Activated CD4-positive, alpha-beta T cell treated with anti-CD3 and anti-CD28 coated beads, Interleukin-2, amount 10 ng/mL, durations not matched to agents 7 days and 5 days (primary cell): ENCODE measurements around the gene SAMD1. TPM values are rescaled to one million over a fixed set of nuclear protein-coding genes. Genes with fewer than 3 reads are reported as not detected.

Experiments used
- CTCF ChIA-PET: fragments of 350-600 bp; sonication (Branson Sonifier 250); formaldehyde crosslinking; loops from one replicate; lab custom pipeline; 2021; ENCODE audit warnings: antibody characterized with exemption; lab: Charles Lee
- POLR2A ChIA-PET: fragments of 350-600 bp; sonication (Branson Sonifier 250); formaldehyde crosslinking; loops from one replicate; lab custom pipeline; 2021; ENCODE audit warnings: antibody characterized with exemption; lab: Charles Lee
- DNase-seq: peaks from one replicate; pipeline ENCODE4 v3.0.0-alpha.2; 2020
- H3K27ac Mint-ChIP-seq: one replicate; pipeline ENCODE4 v1.8.0; 2021; ENCODE audit warnings: mild to moderate bottlenecking, moderate library complexity, mixed read lengths
- H3K27me3 Mint-ChIP-seq: one replicate; pipeline ENCODE4 v1.8.0; 2021; ENCODE audit warnings: mixed read lengths
- H3K36me3 Mint-ChIP-seq: one replicate; pipeline ENCODE4 v1.8.0; 2021; ENCODE audit warnings: low read depth, mixed read lengths
- H3K4me1 Mint-ChIP-seq: one replicate; pipeline ENCODE4 v1.8.0; 2021; ENCODE audit warnings: mixed read lengths
- H3K4me3 Mint-ChIP-seq: one replicate; pipeline ENCODE4 v1.8.0; 2021; ENCODE audit warnings: mild to moderate bottlenecking, moderate library complexity, mixed read lengths
- H3K9me3 Mint-ChIP-seq: one replicate; pipeline ENCODE4 v1.8.0; 2021; ENCODE audit warnings: mixed read lengths
- total RNA-seq, 2 experiments: library from RNA; stranded (reverse); gene quantifications; one replicate each; pipeline ENCODE4 v1.2.3, GENCODE V29; 2021

Gene SAMD1
- total RNA-seq, 2 experiments from 2014 or later: 80.7 to 84.5 TPM

- H3K9me3 Mint-ChIP-seq: no peaks in the 10 kb centered on the region
- H3K27ac Mint-ChIP-seq: peak overlapping the region; percentile 31
- H3K27me3 Mint-ChIP-seq: no peaks in the 10 kb centered on the region
- peaks cover 47% of the 10 kb centered on the region for H3K4me1 Mint-ChIP-seq
- CTCF ChIA-PET: interaction anchor here (1.2 to 3.2 kb wide), 5 partner anchors 11 to 39 kb away, joined by 3 to 15 read pairs (median 6); partner anchors contain the start of genes ASF1B and MISP3
- POLR2A ChIA-PET: no interaction called here
- DNase-seq: no peak
- no peaks in the 10 kb centered on the region for H3K36me3 Mint-ChIP-seq
- no peak overlapping the region for H3K4me3 Mint-ChIP-seq
These were observed 21.7 kb upstream of the SAMD1 start for GRCh38 chr19:14112051-14112808.

DNA sequence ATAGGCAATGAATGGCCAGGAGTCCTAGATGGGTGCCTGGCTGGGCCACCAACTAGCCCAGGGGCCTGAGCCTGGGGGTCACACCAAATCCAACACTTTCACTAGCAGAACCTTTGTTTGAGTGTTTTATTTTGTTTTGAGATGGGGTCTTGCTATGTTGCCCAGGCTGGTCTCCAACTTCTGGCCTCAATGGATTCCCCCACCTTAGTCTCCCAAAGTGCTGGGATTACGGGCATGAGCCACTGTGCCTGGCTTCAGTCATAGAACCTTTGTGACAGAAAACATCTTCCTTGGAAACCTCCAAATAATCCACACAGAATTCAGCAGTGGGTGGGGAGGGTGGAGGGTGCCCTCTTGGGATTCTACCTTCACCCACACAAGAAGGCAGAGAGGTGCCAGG, 20.9 kb upstream of the SAMD1 start:
- no peak overlapping the region for H3K4me3 Mint-ChIP-seq
- DNase-seq: no peak
- no peak overlapping the region for H3K27ac Mint-ChIP-seq
- H3K36me3 Mint-ChIP-seq: no peaks in the 10 kb centered on the region
- ChIA-PET POLR2A (no interaction called here), CTCF (interaction anchor here (1.4 kb wide), 1 partner anchor 20 kb away, joined by 3 read pairs; no protein-coding TSS in a partner anchor)
- H3K9me3 Mint-ChIP-seq: no peaks in the 10 kb centered on the region
- H3K4me1 Mint-ChIP-seq: peaks cover 41% of the 10 kb centered on the region
- no peaks in the 10 kb centered on the region for H3K27me3 Mint-ChIP-seq

GRCh38 chr19:14110650-14111049, 20.1 kb upstream of the SAMD1 start:
- Mint-ChIP-seq H3K27ac (no peak overlapping the region), H3K36me3 (peaks cover 3% of the 10 kb centered on the region), H3K4me3 (no peak overlapping the region), H3K9me3 (no peaks in the 10 kb centered on the region), H3K4me1 (peaks cover 33% of the 10 kb centered on the region), H3K27me3 (no peaks in the 10 kb centered on the region)
- POLR2A ChIA-PET: no interaction called here
- no peak for DNase-seq
- CTCF ChIA-PET: interaction anchor here (0.9 kb wide), 1 partner anchor 26 kb away, joined by 5 read pairs; the partner anchor contains the start of gene ASF1B

GRCh38 chr19:14107581-14108461, 17.3 kb upstream of the SAMD1 start:
- peaks cover 14% of the 10 kb centered on the region for H3K4me1 Mint-ChIP-seq
- CTCF ChIA-PET: interaction anchor here (1.1 to 3.4 kb wide), 2 partner anchors 12 to 29 kb away, joined by 3 to 9 read pairs; partner anchors contain the start of gene ASF1B
- no peaks in the 10 kb centered on the region for H3K9me3 Mint-ChIP-seq
- POLR2A ChIA-PET: no interaction called here
- H3K27ac Mint-ChIP-seq: no peak overlapping the region
- no peak for DNase-seq
- H3K4me3 Mint-ChIP-seq: no peak overlapping the region
- H3K36me3 Mint-ChIP-seq: peaks cover 8% of the 10 kb centered on the region
- no peaks in the 10 kb centered on the region for H3K27me3 Mint-ChIP-seq

DNA sequence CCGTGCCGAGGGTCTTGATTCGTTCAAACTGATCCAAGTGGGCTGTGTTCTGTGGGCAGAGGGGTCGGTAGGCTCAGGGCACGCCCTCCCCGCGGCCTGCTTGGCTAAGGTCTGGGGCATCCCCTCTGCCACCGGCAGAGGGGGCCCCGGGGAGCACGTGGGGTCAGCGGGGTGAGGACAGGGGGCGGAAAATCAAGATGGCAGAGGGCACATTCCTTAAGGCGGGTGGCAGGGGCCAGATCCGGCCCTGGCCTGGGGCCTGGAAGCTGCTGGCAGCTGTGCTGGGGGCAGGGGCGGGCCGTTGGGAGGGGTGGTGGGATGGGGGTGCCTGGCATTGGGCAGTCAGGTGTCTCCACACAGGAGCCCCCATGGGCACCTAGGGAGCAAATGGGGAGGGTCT, 16.3 kb upstream of the SAMD1 start:
- no peak overlapping the region for H3K4me3 Mint-ChIP-seq
- H3K9me3 Mint-ChIP-seq: no peaks in the 10 kb centered on the region
- H3K27me3 Mint-ChIP-seq: no peaks in the 10 kb centered on the region
- CTCF ChIA-PET: interaction anchor here (1.0 to 3.4 kb wide), 3 partner anchors 9 to 30 kb away, joined by 3 to 9 read pairs (median 3); partner anchors contain the start of gene ASF1B
- POLR2A ChIA-PET: no interaction called here
- no peak for DNase-seq
- no peak overlapping the region for H3K27ac Mint-ChIP-seq
- peaks cover 7% of the 10 kb centered on the region for H3K4me1 Mint-ChIP-seq
- peaks cover 8% of the 10 kb centered on the region for H3K36me3 Mint-ChIP-seq

- ChIA-PET POLR2A (interaction anchor here (0.7 kb wide), 1 partner anchor 352 kb away, joined by 4 read pairs; no protein-coding TSS in a partner anchor), CTCF (interaction anchor here (1.0 to 3.4 kb wide), 3 partner anchors 10 to 31 kb away, joined by 3 to 9 read pairs (median 3); partner anchors contain the start of gene ASF1B)
- no peak overlapping the region for H3K4me3 Mint-ChIP-seq
- H3K27me3 Mint-ChIP-seq: no peaks in the 10 kb centered on the region
- peaks cover 3% of the 10 kb centered on the region for H3K4me1 Mint-ChIP-seq
- H3K36me3 Mint-ChIP-seq: peaks cover 11% of the 10 kb centered on the region
- H3K27ac Mint-ChIP-seq: no peak overlapping the region
- no peaks in the 10 kb centered on the region for H3K9me3 Mint-ChIP-seq
- no peak for DNase-seq
These were observed 15.1 kb upstream of the SAMD1 start for GRCh38 chr19:14105680-14106079.

GRCh38 chr19:14103310-14103709, 12.8 kb upstream of the SAMD1 start:
- CTCF ChIA-PET: interaction anchor here (1.4 to 3.4 kb wide), 3 partner anchors 11 to 34 kb away, joined by 4 to 11 read pairs (median 6); partner anchors contain the start of gene ASF1B
- Mint-ChIP-seq H3K9me3 (no peaks in the 10 kb centered on the region), H3K4me1 (peaks cover 3% of the 10 kb centered on the region), H3K4me3 (no peak overlapping the region), H3K27me3 (no peaks in the 10 kb centered on the region), H3K36me3 (peaks cover 11% of the 10 kb centered on the region), H3K27ac (no peak overlapping the region)
- POLR2A ChIA-PET: no interaction called here
- no peak for DNase-seq

- H3K27me3 Mint-ChIP-seq: no peaks in the 10 kb centered on the region
- H3K27ac Mint-ChIP-seq: no peak overlapping the region
- POLR2A ChIA-PET: no interaction called here
- H3K36me3 Mint-ChIP-seq: peaks cover 12% of the 10 kb centered on the region
- no peaks in the 10 kb centered on the region for H3K9me3 Mint-ChIP-seq
- no peak for DNase-seq
- H3K4me3 Mint-ChIP-seq: no peak overlapping the region
- CTCF ChIA-PET: interaction anchor here (1.4 to 3.4 kb wide), 3 partner anchors 12 to 34 kb away, joined by 4 to 11 read pairs (median 6); partner anchors contain the start of gene ASF1B
- H3K4me1 Mint-ChIP-seq: peaks cover 3% of the 10 kb centered on the region
These were observed 12.2 kb upstream of the SAMD1 start for GRCh38 chr19:14102756-14103155.

DNA sequence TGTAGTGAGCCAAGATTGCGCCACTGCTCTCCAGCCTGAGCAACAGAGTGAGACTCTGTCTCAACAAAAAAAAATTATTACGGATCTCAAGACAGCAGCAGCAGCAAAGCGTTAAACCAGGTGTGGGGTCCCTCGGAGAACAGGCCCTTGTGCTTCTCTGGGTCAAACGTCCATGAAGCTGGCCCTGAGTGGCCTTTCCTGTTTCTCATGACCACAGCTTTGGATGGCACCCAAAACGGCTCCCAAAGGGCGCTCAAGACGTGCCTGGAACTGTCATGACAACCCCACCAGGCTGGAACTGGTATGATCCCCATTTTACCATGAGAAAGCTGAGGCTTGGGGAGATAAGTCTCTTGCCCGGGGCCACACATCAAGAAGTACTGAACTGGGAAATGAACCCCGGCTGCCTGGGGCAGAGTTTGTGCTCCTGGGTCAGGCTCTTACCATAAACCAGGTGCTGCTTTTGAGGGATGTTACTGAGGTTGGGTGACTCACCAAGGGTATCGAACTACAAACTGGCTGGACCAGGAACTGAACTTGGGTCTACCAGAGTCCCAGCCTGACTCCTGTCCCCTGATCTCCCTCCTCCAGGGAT, 11.6 kb upstream of the SAMD1 start:
- Mint-ChIP-seq H3K9me3 (no peaks in the 10 kb centered on the region), H3K27ac (no peak overlapping the region), H3K27me3 (no peaks in the 10 kb centered on the region), H3K36me3 (peaks cover 15% of the 10 kb centered on the region), H3K4me1 (peaks cover 3% of the 10 kb centered on the region), H3K4me3 (no peak overlapping the region)
- CTCF ChIA-PET: interaction anchor here (1.1 to 3.4 kb wide), 4 partner anchors 12 to 221 kb away, joined by 3 to 11 read pairs (median 4); partner anchors contain the start of gene ASF1B
- no peak for DNase-seq
- POLR2A ChIA-PET: no interaction called here

GRCh38 chr19:14101003-14101545, 10.5 kb upstream of the SAMD1 start:
- Mint-ChIP-seq H3K4me1 (peaks cover 3% of the 10 kb centered on the region), H3K27ac (no peak overlapping the region), H3K4me3 (no peak overlapping the region), H3K27me3 (no peaks in the 10 kb centered on the region), H3K9me3 (no peaks in the 10 kb centered on the region), H3K36me3 (peaks cover 22% of the 10 kb centered on the region)
- ChIA-PET CTCF (interaction anchor here (1.5 to 3.4 kb wide), 2 partner anchors 36 to 220 kb away, joined by 3 to 11 read pairs; partner anchors contain the start of gene ASF1B), POLR2A (no interaction called here)
- no peak for DNase-seq

GRCh38 chr19:14097532-14098151, 7.1 kb upstream of the SAMD1 start:
- H3K27ac Mint-ChIP-seq: no peak overlapping the region
- no peaks in the 10 kb centered on the region for H3K27me3 Mint-ChIP-seq
- H3K9me3 Mint-ChIP-seq: peaks cover 9% of the 10 kb centered on the region
- ChIA-PET POLR2A (no interaction called here), CTCF (no interaction called here)
- no peak for DNase-seq
- H3K36me3 Mint-ChIP-seq: peaks cover 23% of the 10 kb centered on the region
- no peak overlapping the region for H3K4me3 Mint-ChIP-seq
- peaks cover 8% of the 10 kb centered on the region for H3K4me1 Mint-ChIP-seq
